Body of pancreas (tissue), 4 donors: ENCODE results near the gene MRPS7. TPM values are rescaled to one million over a fixed set of nuclear protein-coding genes. Genes with fewer than 3 reads are reported as not detected.
A peak's percentile ranks its signal among the peaks of the same experiment; 100 is the strongest.

Source experiments
- ATAC-seq: fragments of 150-250 bp; one replicate; pipeline ENCODE4 v1.9.1; 2016
- DNase-seq, 4 donors: peaks; one replicate each; pipeline ENCODE4 v3.0.0-alpha.2; 2019
- H3K27ac ChIP-seq, 4 donors: fragments of 200-600 bp; sonication (generic); 1 replicate in 3 of 4; 2 replicates in 1 of 4; pipeline versions ENCODE4 v1.5.1 to v1.6.1; 2016 to 2019; ENCODE audit warnings: mild to moderate bottlenecking in 1 of 4, mixed read lengths in 1 of 4, moderate library complexity in 1 of 4
- H3K27me3 ChIP-seq, 2 donors: fragments of 200-600 bp; sonication (generic); one replicate each; pipeline ENCODE4 v1.6.0; 2016; ENCODE audit warnings: mild to moderate bottlenecking in 1 of 2
- H3K36me3 ChIP-seq, 2 donors: fragments of 200-600 bp; sonication (generic); replicated peaks in 1 of 2; 2 replicates each; pipeline ENCODE4 v1.5.1; 2016; ENCODE audit warnings: low read depth in 2 of 2; ENCODE audit not compliant: insufficient read depth in 1 of 2
- H3K4me1 ChIP-seq: fragments of 200-600 bp; sonication (generic); one replicate; pipeline ENCODE4 v1.6.0; 2016
- H3K4me3 ChIP-seq, 2 donors: fragments of 200-600 bp; sonication (generic); 1 replicate in 1 of 2; 2 replicates in 1 of 2; pipeline ENCODE4 v1.5.1; 2016 to 2019
- H3K9me3 ChIP-seq, 3 donors: fragments of 200-600 bp; sonication (generic); 1 replicate in 2 of 3; 2 replicates in 1 of 3; pipeline ENCODE4 v1.5.1; 2016
- CTCF ChIP-seq, 7 experiments: fragments of 450-650 bp in 4 of 7; fragments of 200-600 bp in 3 of 7; sonication (generic) in 3 of 7; IDR thresholded peaks; one replicate each; pipeline ENCODE4 v1.5.1; 2016 to 2019; ENCODE audit warnings: antibody characterized with exemption in 7 of 7
- POLR2A ChIP-seq, 3 donors: fragments of 450-650 bp; IDR thresholded peaks; one replicate each; pipeline ENCODE4 v1.6.1; 2016; ENCODE audit warnings: antibody characterized with exemption in 3 of 3, mild to moderate bottlenecking in 2 of 3
- whole genome bisulfite sequencing, 2 donors: methylation state at CpG; one replicate each; pipeline ENCODE4 v1.1.5; 2017; 5-methylcytosine and 5-hydroxymethylcytosine counted together
- intact Hi-C: fragments of 100-400 bp; cut with DNase I; formaldehyde crosslinking; loops from one replicate; pipeline ENCODE4 v1.15.1; 2023
- total RNA-seq, 2 donors: library from RNA; depleted of rRNA; stranded (reverse); fragments of >200 nt; gene quantifications; one replicate each; pipeline ENCODE4 v1.1.0, GENCODE V29; 2016

Gene MRPS7
- total RNA-seq, 2 donors from 2014 or later = 13.7 to 25.4 TPM

GRCh38 chr17:75295201-75296158 is 33.8 kb downstream of the MRPS7 start:
- ATAC-seq (no peak), DNase-seq (peak in 1 of 4 donors; percentile 42)
- H3K27ac ChIP-seq = peak overlapping the region in 1 of 4 donors; percentile 79
- no peaks in the 10 kb centered on the region for H3K9me3 ChIP-seq
- intact Hi-C loops = no loop called here
- H3K4me1 ChIP-seq = no peaks in the 10 kb centered on the region
- no peaks in the 10 kb centered on the region for H3K27me3 ChIP-seq
- H3K36me3 ChIP-seq = no peaks in the 10 kb centered on the region
- no peak overlapping the region for H3K4me3 ChIP-seq
- WGBS, 2 donors = 74 to 83% methylated on average over 8 of the region's 8 CpGs
- TF ChIP-seq CTCF (IDR thresholded peaks at IDR 0.05) (no peak), POLR2A (IDR thresholded peaks at IDR 0.05) (no peak)

GRCh38 chr17:75300280-75300679 is 38.6 kb downstream of the MRPS7 start:
- no peak overlapping the region for H3K27ac ChIP-seq
- no peaks in the 10 kb centered on the region for H3K36me3 ChIP-seq
- TF ChIP-seq CTCF (IDR thresholded peaks at IDR 0.05) (no peak), POLR2A (IDR thresholded peaks at IDR 0.05) (no peak)
- intact Hi-C loops = no loop called here
- no peak overlapping the region for H3K4me3 ChIP-seq
- H3K9me3 ChIP-seq = no peaks in the 10 kb centered on the region
- WGBS, 2 donors = 60 to 75% methylated on average over 7 of the region's 7 CpGs
- no peaks in the 10 kb centered on the region for H3K27me3 ChIP-seq
- DNase-seq (no peak), ATAC-seq (no peak)
- H3K4me1 ChIP-seq = no peaks in the 10 kb centered on the region

GRCh38 chr17:75301049-75301448 is 39.4 kb downstream of the MRPS7 start:
- intact Hi-C loops = no loop called here
- H3K27me3 ChIP-seq = no peaks in the 10 kb centered on the region
- H3K36me3 ChIP-seq = no peaks in the 10 kb centered on the region
- H3K27ac ChIP-seq = no peak overlapping the region
- DNase-seq (peak in 1 of 4 donors; percentile 27), ATAC-seq (no peak)
- H3K4me3 ChIP-seq = no peak overlapping the region
- no peaks in the 10 kb centered on the region for H3K9me3 ChIP-seq
- H3K4me1 ChIP-seq = no peaks in the 10 kb centered on the region
- 61 to 67% methylated on average over 9 of the region's 9 CpGs for WGBS, 2 donors
- TF ChIP-seq POLR2A (IDR thresholded peaks at IDR 0.05) (no peak), CTCF (IDR thresholded peaks at IDR 0.05) (no peak)

GRCh38 chr17:75301502-75302206 is 40.0 kb downstream of the MRPS7 start:
- Histone ChIP-seq H3K4me1 (no peaks in the 10 kb centered on the region), H3K4me3 (no peak overlapping the region), H3K9me3 (no peaks in the 10 kb centered on the region), H3K27ac (no peak overlapping the region), H3K27me3 (no peaks in the 10 kb centered on the region), H3K36me3 (no peaks in the 10 kb centered on the region)
- DNase-seq (peak in 1 of 4 donors; percentile 38), ATAC-seq (no peak)
- intact Hi-C loops = no loop called here
- WGBS, 2 donors = 73 to 78% methylated on average over 15 to 17 of the region's 17 CpGs
- TF ChIP-seq CTCF (IDR thresholded peaks at IDR 0.05) (no peak), POLR2A (IDR thresholded peaks at IDR 0.05) (no peak)
